Activated B cell treated with CpG ODN at 0.5 μM for 24 hours (primary cell): ENCODE measurements around the gene SPATS2L. TPM values are rescaled to one million over a fixed set of nuclear protein-coding genes. Genes with fewer than 3 reads are reported as not detected.
A peak's percentile ranks its signal among the peaks of the same experiment; 100 is the strongest.

ENCODE experiments used
- ATAC-seq: fragments of 200-7000 bp; cut with Tn5 transposase; one replicate; pipeline ENCODE4 v1.10.0; 2021; ENCODE audit warnings: low read depth, mild to moderate bottlenecking, moderate library complexity
- CTCF ChIA-PET: fragments of 350-600 bp; sonication (Branson Sonifier 250); formaldehyde crosslinking; loops from one replicate; lab custom pipeline; 2021; ENCODE audit warnings: antibody characterized with exemption; lab: Charles Lee
- POLR2A ChIA-PET: fragments of 350-600 bp; sonication (Branson Sonifier 250); formaldehyde crosslinking; loops from one replicate; lab custom pipeline; 2021; ENCODE audit warnings: antibody characterized with exemption; lab: Charles Lee
- DNase-seq: peaks from one replicate; pipeline ENCODE4 v3.0.0; 2022
- H3K27ac Mint-ChIP-seq: one replicate; pipeline ENCODE4 v1.8.0; 2020; ENCODE audit warnings: mixed read lengths
- H3K27me3 Mint-ChIP-seq: one replicate; pipeline ENCODE4 v1.8.0; 2021; ENCODE audit warnings: mixed read lengths
- H3K36me3 Mint-ChIP-seq: one replicate; pipeline ENCODE4 v1.8.0; 2021; ENCODE audit warnings: low read depth, mixed read lengths
- H3K4me1 Mint-ChIP-seq: one replicate; pipeline ENCODE4 v1.8.0; 2021; ENCODE audit warnings: mixed read lengths
- H3K4me3 Mint-ChIP-seq: one replicate; pipeline ENCODE4 v1.8.0; 2020; ENCODE audit warnings: mild to moderate bottlenecking, mixed read lengths
- H3K9me3 Mint-ChIP-seq: one replicate; pipeline ENCODE4 v1.8.0; 2020; ENCODE audit warnings: mixed read lengths
- CTCF ChIP-seq: fragments of 200-600 bp; IDR thresholded peaks from one replicate; pipeline ENCODE4 v1.8.0; 2022; ENCODE audit warnings: antibody characterized with exemption, mild to moderate bottlenecking
- intact Hi-C: fragments of 100-400 bp; cut with micrococcal nuclease; formaldehyde crosslinking; loops from one replicate; pipeline ENCODE4 v1.15.1; 2024
- total RNA-seq: library from RNA; stranded (reverse); gene quantifications from 2 replicates; pipeline ENCODE4 v1.2.3, GENCODE V29; 2022

SPATS2L gene
- total RNA-seq, 1 donor from 2014 or later = 0.64 TPM

GRCh38 chr2:200453142-200453852, 146.8 kb downstream of the SPATS2L start:
- intact Hi-C loops = loop anchor here (10.0 kb wide), 1 partner anchor 598 kb away; the partner anchor contains the start of gene FTCDNL1
- no peaks in the 10 kb centered on the region for H3K36me3 Mint-ChIP-seq
- ATAC-seq = no peak
- ChIA-PET POLR2A (no interaction called here), CTCF (no interaction called here)
- H3K27me3 Mint-ChIP-seq = no peaks in the 10 kb centered on the region
- peaks cover 64% of the 10 kb centered on the region for H3K4me1 Mint-ChIP-seq
- H3K9me3 Mint-ChIP-seq = no peaks in the 10 kb centered on the region
- no peak for DNase-seq
- no peak overlapping the region for H3K27ac Mint-ChIP-seq
- TF ChIP-seq CTCF = no peak
- H3K4me3 Mint-ChIP-seq = no peak overlapping the region

GRCh38 chr2:200453853-200454534, 147.5 kb downstream of the SPATS2L start:
- ChIA-PET POLR2A (no interaction called here), CTCF (no interaction called here)
- Mint-ChIP-seq H3K4me3 (no peak overlapping the region), H3K9me3 (no peaks in the 10 kb centered on the region), H3K27ac (no peak overlapping the region), H3K36me3 (no peaks in the 10 kb centered on the region), H3K27me3 (no peaks in the 10 kb centered on the region), H3K4me1 (peaks cover 58% of the 10 kb centered on the region)
- ATAC-seq (no peak), DNase-seq (no peak)
- intact Hi-C loops = loop anchor here (10.0 kb wide), 1 partner anchor 599 kb away; the partner anchor contains the start of gene FTCDNL1
- no peak for TF ChIP-seq CTCF

- ChIA-PET CTCF (interaction anchor here (1.2 kb wide), 1 partner anchor 27 kb away, joined by 4 read pairs; no protein-coding TSS in a partner anchor), POLR2A (interaction anchor here (1.1 kb wide), 1 partner anchor 409 kb away, joined by 3 read pairs; no protein-coding TSS in a partner anchor)
- H3K4me1 Mint-ChIP-seq = peaks cover 49% of the 10 kb centered on the region
- ATAC-seq (no peak), DNase-seq (no peak)
- H3K27me3 Mint-ChIP-seq = no peaks in the 10 kb centered on the region
- H3K9me3 Mint-ChIP-seq = no peaks in the 10 kb centered on the region
- peak overlapping the region; percentile 60 for H3K27ac Mint-ChIP-seq
- H3K4me3 Mint-ChIP-seq = no peak overlapping the region
- H3K36me3 Mint-ChIP-seq = no peaks in the 10 kb centered on the region
- intact Hi-C loops = loop anchor here (10.0 kb wide), 1 partner anchor 600 kb away; the partner anchor contains the start of gene FTCDNL1
- no peak for TF ChIP-seq CTCF
Measured at GRCh38 chr2:200454927-200455801, 148.7 kb downstream of the SPATS2L start.

GRCh38 chr2:200455958-200456421, 149.5 kb downstream of the SPATS2L start:
- H3K4me3 Mint-ChIP-seq = peak overlapping the region; percentile 21
- CTCF ChIA-PET = interaction anchor here (1.2 kb wide), 1 partner anchor 26 kb away, joined by 4 read pairs; no protein-coding TSS in a partner anchor
- no peak for DNase-seq
- H3K27me3 Mint-ChIP-seq = no peaks in the 10 kb centered on the region
- no peak for TF ChIP-seq CTCF
- no peaks in the 10 kb centered on the region for H3K36me3 Mint-ChIP-seq
- H3K9me3 Mint-ChIP-seq = no peaks in the 10 kb centered on the region
- ATAC-seq = peak; percentile 88
- POLR2A ChIA-PET = interaction anchor here (1.4 kb wide), 1 partner anchor 14 kb away, joined by 5 read pairs; no protein-coding TSS in a partner anchor
- H3K27ac Mint-ChIP-seq = peak overlapping the region; percentile 60
- intact Hi-C loops = loop anchor here (1.0 to 10.0 kb wide), 3 partner anchors 14 to 601 kb away; partner anchors contain the start of gene FTCDNL1
- H3K4me1 Mint-ChIP-seq = peaks cover 42% of the 10 kb centered on the region
